HepG2 (cell line): ENCODE results near the gene SPATA32. TPM values are rescaled to one million over a fixed set of nuclear protein-coding genes. Genes with fewer than 3 reads are reported as not detected.

ENCODE experiments used
- CREBL2 ChIP-seq: sonication (generic); formaldehyde crosslinking; IDR thresholded peaks from 2 replicates; pipeline ENCODE4 v1.8.1; 2023; ENCODE audit warnings: missing genetic modification reagents, mild to moderate bottlenecking, borderline replicate concordance
- GZF1 ChIP-seq: sonication (generic); formaldehyde crosslinking; IDR thresholded peaks from 2 replicates; pipeline ENCODE4 v1.5.1; 2020; ENCODE audit warnings: mild to moderate bottlenecking, missing genetic modification reagents
- HIC2 ChIP-seq: sonication (generic); formaldehyde crosslinking; IDR thresholded peaks from 2 replicates; pipeline ENCODE4 v1.9.0; 2022; ENCODE audit warnings: low read depth, missing genetic modification reagents
- KLF9 ChIP-seq: IDR thresholded peaks from 2 replicates; pipeline ENCODE4 v1.6.1; 2016; ENCODE audit warnings: low read depth
- MIER2 ChIP-seq: IDR thresholded peaks from 2 replicates; pipeline ENCODE4 v1.6.1; 2016; ENCODE audit warnings: missing biosample characterization, missing genetic modification reagents
- NFIB ChIP-seq: sonication (generic); formaldehyde crosslinking; IDR thresholded peaks from 2 replicates; pipeline ENCODE4 v1.9.0; 2021; ENCODE audit warnings: missing genetic modification reagents, mild to moderate bottlenecking, borderline replicate concordance
- NR0B2 ChIP-seq: sonication (generic); formaldehyde crosslinking; IDR thresholded peaks from 2 replicates; pipeline ENCODE4 v1.4.0; 2020; ENCODE audit warnings: mild to moderate bottlenecking, missing genetic modification reagents
- TBX2 ChIP-seq: sonication (generic); formaldehyde crosslinking; IDR thresholded peaks from 2 replicates; pipeline ENCODE4 v1.5.0; 2020; ENCODE audit warnings: missing genetic modification reagents, mild to moderate bottlenecking, borderline replicate concordance
- TCF12 ChIP-seq, 2 experiments: fragments of 450-650 bp in 1 of 2; sonication (generic) in 1 of 2; formaldehyde crosslinking in 1 of 2; IDR thresholded peaks; 2 replicates each; pipeline versions ENCODE4 v1.6.1 to v1.8.0; 2017 to 2022; ENCODE audit warnings: antibody characterized with exemption in 1 of 2, mild to moderate bottlenecking in 1 of 2, missing genetic modification reagents in 1 of 2, moderate library complexity in 1 of 2
- TFDP1 ChIP-seq: IDR thresholded peaks from 2 replicates; pipeline ENCODE4 v1.6.1; 2016; ENCODE audit warnings: missing compliant biosample characterization, missing genetic modification reagents, borderline replicate concordance
- THYN1 ChIP-seq: sonication (generic); formaldehyde crosslinking; IDR thresholded peaks from 2 replicates; pipeline ENCODE4 v1.8.1; 2023; ENCODE audit warnings: low read depth, mild to moderate bottlenecking, moderate library complexity, missing genetic modification reagents, borderline replicate concordance
- XRCC5 ChIP-seq: fragments of 200-400 bp; formaldehyde crosslinking; optimal IDR thresholded peaks from 2 replicates; pipeline ENCODE3; 2017; ENCODE audit warnings: mild to moderate bottlenecking, low read length
- ZFX ChIP-seq: sonication (generic); formaldehyde crosslinking; IDR thresholded peaks from 2 replicates; pipeline ENCODE4 v1.4.0; 2020; ENCODE audit warnings: mild to moderate bottlenecking, low read depth, missing genetic modification reagents, moderate library complexity
- ZKSCAN8 ChIP-seq: IDR thresholded peaks from 2 replicates; pipeline ENCODE4 v1.6.1; 2016; ENCODE audit warnings: borderline replicate concordance, missing genetic modification reagents, missing compliant biosample characterization
- ZNF263 ChIP-seq: sonication (generic); formaldehyde crosslinking; IDR thresholded peaks from 2 replicates; pipeline ENCODE4 v1.4.0; 2020; ENCODE audit warnings: missing genetic modification reagents
- ZNF326 ChIP-seq: sonication (generic); formaldehyde crosslinking; IDR thresholded peaks from 2 replicates; pipeline ENCODE4 v1.4.0; 2020; ENCODE audit warnings: missing genetic modification reagents, borderline replicate concordance
- ZNF609 ChIP-seq: sonication (generic); formaldehyde crosslinking; IDR thresholded peaks from 2 replicates; pipeline ENCODE4 v1.4.0; 2020; ENCODE audit warnings: mild to moderate bottlenecking, missing genetic modification reagents, borderline replicate concordance
- ZNF614 ChIP-seq: IDR thresholded peaks from 2 replicates; pipeline ENCODE4 v1.6.1; 2018; ENCODE audit warnings: missing biosample characterization, missing genetic modification reagents, inconsistent platforms, borderline replicate concordance
- polyA plus RNA-seq, 8 experiments: library from polyadenylated mRNA; depleted of rRNA in 3 of 8; stranded (reverse) in 7 of 8; unstranded in 1 of 8; fragments of >200 nt; fragmentation: Illumina TruSeq in 4 of 8; extraction: Trizol in 4 of 8; gene quantifications; 2 replicates each; pipeline versions ENCODE4 v1.2.1 to v1.2.3, GENCODE V29; 2011 to 2016; ENCODE audit warnings: low read depth in 4 of 8, missing spikeins in 1 of 8, mixed read lengths in 1 of 8; ENCODE audit not compliant: insufficient read depth in 1 of 8
- total RNA-seq, 5 experiments: library from RNA; depleted of rRNA; stranded (reverse); fragments of >200 nt; fragmentation: Illumina TruSeq; extraction: Trizol; gene quantifications; 2 replicates each; pipeline ENCODE4 v1.2.3, GENCODE V29; 2016; ENCODE audit warnings: low read depth in 1 of 5

The SPATA32 gene
- total and polyA plus RNA-seq, 2 of the 13 experiments (the other 11 are each of a cell fraction or from before 2014, with no cell fraction given) = not detected

- TF ChIP-seq ZNF614 (CRISPR knock-in tag) (no peak), TCF12 (IDR thresholded peaks at IDR 0.05) (no peak), TCF12 (CRISPR knock-in tag; IDR thresholded peaks at IDR 0.05) (no peak), NR0B2 (CRISPR knock-in tag) (no peak), ZNF263 (CRISPR knock-in tag) (peak; percentile 57), ZKSCAN8 (no peak), GZF1 (no peak), ZFX (CRISPR knock-in tag) (0 out of 2 replicates have a peak, but pooled peaks have one; percentile 24), HIC2 (CRISPR knock-in tag) (no peak), MIER2 (CRISPR knock-in tag) (no peak), TFDP1 (CRISPR knock-in tag) (peak; percentile 38; the same call in 1 of the 2 replicates), KLF9 (CRISPR knock-in tag) (no peak), TBX2 (CRISPR knock-in tag) (peak; percentile 45), THYN1 (CRISPR knock-in tag) (no peak), CREBL2 (CRISPR knock-in tag) (no peak), NFIB (CRISPR knock-in tag) (peak; percentile 91; the same call in 1 of the 2 replicates), ZNF326 (CRISPR knock-in tag) (no peak), ZNF609 (CRISPR knock-in tag) (peak; percentile 22; the same call in 1 of the 2 replicates), XRCC5 (peak; percentile 51)
These were observed 31.7 kb upstream of the SPATA32 start (continued) for GRCh38 chr17:45293413-45294211.
